ENCODE measurements around the gene KRTAP23-1. TPM values are rescaled to one million over a fixed set of nuclear protein-coding genes. Genes with fewer than 3 reads are reported as not detected.

Gene KRTAP23-1
- total RNA-seq, 3 donors from 2014 or later (not counting 1 experiment from before 2014, with no cell fraction given), result not detected

- H3K9me3 Mint-ChIP-seq, result peaks cover 3 to 8% of the 10 kb centered on the region in 2 donors
- H3K27ac Mint-ChIP-seq, result no peak within 1 kb of the TSS
- Histone ChIP-seq H3K27ac (ENCODE audit: low read length) (no peak within 1 kb of the TSS), H3K9me3 (ENCODE audit: control insufficient read depth, insufficient read depth, low read length) (no peaks in the 10 kb centered on the region), H3K4me1 (ENCODE audit: control insufficient read depth, insufficient read depth, low read length) (no peaks in the 10 kb centered on the region), H3K27me3 (ENCODE audit: control insufficient read depth, insufficient read depth, low read length) (no peaks in the 10 kb centered on the region), H3K36me3 (ENCODE audit: control insufficient read depth, insufficient read depth, low read length) (no peaks in the 10 kb centered on the region), H3K4me3 (ENCODE audit: low read length) (no peak within 1 kb of the TSS)
- ATAC-seq, result no peak
- no peak within 1 kb of the TSS for H3K4me3 Mint-ChIP-seq
- H3K27me3 Mint-ChIP-seq (ENCODE audit: low read depth in 2 of 2), result no peaks in the 10 kb centered on the region
- intact Hi-C loops (cut with micrococcal nuclease), result no loop called here
- DNase-seq, result no peak
- H3K36me3 Mint-ChIP-seq, result no peaks in the 10 kb centered on the region
- H3K4me1 Mint-ChIP-seq, result no peaks in the 10 kb centered on the region
- no peak for TF ChIP-seq CTCF (IDR thresholded peaks at IDR 0.05)
- WGBS (ENCODE audit: insufficient coverage), result 87% methylated on average over 5 of the region's 5 CpGs
These were observed 23.8 kb upstream of the KRTAP23-1 start, which contains the start of gene KRTAP13-2 for GRCh38 chr21:30372139-30372770. Gene KRTAP13-2, minus strand, starts transcription at chr21:30372271. Its CDS starts 58 bp downstream, at chr21:30372213.

GRCh38 chr21:30355906-30356305 lies 7.5 kb upstream of the KRTAP23-1 start:
- no peaks in the 10 kb centered on the region for H3K4me1 Mint-ChIP-seq
- DNase-seq (no peak), ATAC-seq (no peak)
- WGBS (ENCODE audit: insufficient coverage), result 83% methylated on average over 2 of the region's 3 CpGs
- intact Hi-C loops (cut with micrococcal nuclease), result no loop called here
- Histone ChIP-seq H3K27me3 (ENCODE audit: control insufficient read depth, insufficient read depth, low read length) (no peaks in the 10 kb centered on the region), H3K9me3 (ENCODE audit: control insufficient read depth, insufficient read depth, low read length) (no peaks in the 10 kb centered on the region), H3K27ac (ENCODE audit: low read length) (no peak overlapping the region), H3K4me3 (ENCODE audit: low read length) (no peak overlapping the region), H3K36me3 (ENCODE audit: control insufficient read depth, insufficient read depth, low read length) (no peaks in the 10 kb centered on the region), H3K4me1 (ENCODE audit: control insufficient read depth, insufficient read depth, low read length) (no peaks in the 10 kb centered on the region)
- no peak overlapping the region for H3K27ac Mint-ChIP-seq
- H3K27me3 Mint-ChIP-seq (ENCODE audit: low read depth in 2 of 2), result no peaks in the 10 kb centered on the region
- H3K9me3 Mint-ChIP-seq, result peaks cover 8% of the 10 kb centered on the region in 2 donors
- no peak for TF ChIP-seq CTCF (IDR thresholded peaks at IDR 0.05)
- no peak overlapping the region for H3K4me3 Mint-ChIP-seq
- no peaks in the 10 kb centered on the region for H3K36me3 Mint-ChIP-seq

GRCh38 chr21:30354308-30355005 lies 6.1 kb upstream of the KRTAP23-1 start:
- intact Hi-C loops (cut with micrococcal nuclease), result no loop called here
- H3K9me3 Mint-ChIP-seq, result peaks cover 8% of the 10 kb centered on the region in 2 donors
- no peak for TF ChIP-seq CTCF (IDR thresholded peaks at IDR 0.05)
- no peaks in the 10 kb centered on the region for H3K4me1 ChIP-seq (ENCODE audit: control insufficient read depth, insufficient read depth, low read length)
- no peaks in the 10 kb centered on the region for H3K27me3 Mint-ChIP-seq (ENCODE audit: low read depth in 2 of 2)
- no peaks in the 10 kb centered on the region for H3K36me3 ChIP-seq (ENCODE audit: control insufficient read depth, insufficient read depth, low read length)
- no peak overlapping the region for H3K4me3 ChIP-seq (ENCODE audit: low read length)
- H3K4me3 Mint-ChIP-seq, result no peak overlapping the region
- no peaks in the 10 kb centered on the region for H3K4me1 Mint-ChIP-seq
- 64% methylated on average over 1 of the region's 1 CpG for WGBS (ENCODE audit: insufficient coverage)
- no peaks in the 10 kb centered on the region for H3K9me3 ChIP-seq (ENCODE audit: control insufficient read depth, insufficient read depth, low read length)
- no peaks in the 10 kb centered on the region for H3K27me3 ChIP-seq (ENCODE audit: control insufficient read depth, insufficient read depth, low read length)
- H3K27ac ChIP-seq (ENCODE audit: low read length), result no peak overlapping the region
- H3K27ac Mint-ChIP-seq, result no peak overlapping the region
- DNase-seq (no peak), ATAC-seq (no peak)
- H3K36me3 Mint-ChIP-seq, result no peaks in the 10 kb centered on the region
